B cell (primary cell): ENCODE measurements around the gene PLAAT3. TPM values are rescaled to one million over a fixed set of nuclear protein-coding genes. Genes with fewer than 3 reads are reported as not detected.
"Not testable (repeated sequence)": the region's sequence is repeated elsewhere in the genome, so short reads cannot be mapped to it uniquely, and the experiment has no call there.

Experiments used
- ATAC-seq: fragments of 200-7000 bp; cut with Tn5 transposase; one replicate; pipeline ENCODE4 v1.10.0; 2021; ENCODE audit warnings: low read depth, mild to moderate bottlenecking, moderate number of reproducible peaks, moderate library complexity
- CTCF ChIA-PET: fragments of 350-600 bp; sonication (Branson Sonifier 250); formaldehyde crosslinking; loops from one replicate; lab custom pipeline; 2021; ENCODE audit warnings: antibody characterized with exemption, inconsistent platforms; lab: Charles Lee
- POLR2A ChIA-PET: fragments of 350-600 bp; sonication (Branson Sonifier 250); formaldehyde crosslinking; loops from one replicate; lab custom pipeline; 2021; ENCODE audit warnings: antibody characterized with exemption; lab: Charles Lee
- DNase-seq: peaks from one replicate; pipeline ENCODE4 v3.0.0; 2013
- H2AFZ ChIP-seq: 2 replicates; pipeline ENCODE4 v1.6.1; 2012; ENCODE audit warnings: mild to moderate bottlenecking, low read depth, low read length; ENCODE audit not compliant: insufficient read depth, poor library complexity, severe bottlenecking
- H3K27ac ChIP-seq, 2 donors: 1 replicate in 1 of 2; 2 replicates in 1 of 2; pipeline ENCODE4 v1.5.1; 2012 to 2013; ENCODE audit warnings: low read length in 2 of 2, mild to moderate bottlenecking in 2 of 2, moderate library complexity in 1 of 2
- H3K27me3 ChIP-seq, 4 experiments: fragments of 200-600 bp in 1 of 4; sonication (generic) in 1 of 4; replicated peaks in 1 of 4; 1 replicate in 2 of 4; 2 replicates in 2 of 4; pipeline versions ENCODE4 v1.6.1 to v1.7.0; 2013 to 2016; ENCODE audit warnings: low read length in 3 of 4, mild to moderate bottlenecking in 2 of 4, mixed read lengths in 1 of 4, moderate library complexity in 1 of 4; ENCODE audit not compliant: insufficient read depth in 4 of 4, control insufficient read depth in 3 of 4; ENCODE audit errors: control extremely low read depth in 1 of 4
- H3K36me3 ChIP-seq, 2 experiments: replicated peaks in 1 of 2; 1 replicate in 1 of 2; 2 replicates in 1 of 2; pipeline versions ENCODE4 v1.6.1 to v1.7.1; 2013; ENCODE audit warnings: low read length in 1 of 2; ENCODE audit not compliant: insufficient read depth in 2 of 2, control insufficient read depth in 1 of 2; ENCODE audit errors: control extremely low read depth in 1 of 2, extremely low read depth in 1 of 2
- H3K4me1 ChIP-seq, 2 donors: fragments of 200-600 bp in 1 of 2; sonication (generic) in 1 of 2; 1 replicate in 1 of 2; 2 replicates in 1 of 2; pipeline versions ENCODE4 v1.5.1 to v1.6.1; 2013 to 2017; ENCODE audit warnings: low read length in 2 of 2; ENCODE audit not compliant: control insufficient read depth in 2 of 2, insufficient read depth in 2 of 2
- H3K4me2 ChIP-seq: replicated peaks from 2 replicates; pipeline ENCODE3; 2012; ENCODE audit warnings: mild to moderate bottlenecking, low read depth, low read length; ENCODE audit not compliant: poor library complexity, severe bottlenecking
- H3K4me3 ChIP-seq, 5 experiments: fragments of 200-600 bp in 1 of 5; sonication (generic) in 1 of 5; 1 replicate in 3 of 5; 2 replicates in 2 of 5; pipeline versions ENCODE4 v1.5.1 to v1.7.0; 2011 to 2016; ENCODE audit warnings: low read length in 4 of 5, mild to moderate bottlenecking in 4 of 5, low read depth in 2 of 5, control low read depth in 1 of 5, moderate library complexity in 1 of 5; ENCODE audit not compliant: insufficient read depth in 1 of 5; ENCODE audit errors: control extremely low read depth in 1 of 5, extremely low read depth in 1 of 5
- H3K79me2 ChIP-seq: fragments of 200-600 bp; sonication (generic); one replicate; pipeline ENCODE4 v1.6.0; 2016; ENCODE audit warnings: low read length; ENCODE audit not compliant: control insufficient read depth, insufficient read depth
- H3K9ac ChIP-seq: fragments of 200-600 bp; sonication (generic); 2 replicates; pipeline ENCODE4 v1.6.1; 2017; ENCODE audit warnings: mild to moderate bottlenecking, low read length, moderate library complexity
- H3K9me3 ChIP-seq, 3 donors: one replicate each; pipeline versions ENCODE4 v1.6.1 to v1.7.1; 2013; ENCODE audit warnings: low read length in 2 of 3; ENCODE audit not compliant: control insufficient read depth in 2 of 3, insufficient read depth in 1 of 3; ENCODE audit errors: control extremely low read depth in 1 of 3
- H4K20me1 ChIP-seq: 2 replicates; pipeline ENCODE4 v1.6.0; 2012; ENCODE audit warnings: mild to moderate bottlenecking, low read length; ENCODE audit not compliant: insufficient read depth, control insufficient read depth, poor library complexity, severe bottlenecking
- H3K27ac Mint-ChIP-seq: one replicate; pipeline ENCODE4 v1.8.0; 2021; ENCODE audit warnings: mixed read lengths
- H3K27me3 Mint-ChIP-seq: one replicate; pipeline ENCODE4 v1.8.0; 2021; ENCODE audit warnings: mixed read lengths
- H3K4me1 Mint-ChIP-seq: one replicate; pipeline ENCODE4 v1.8.0; 2021; ENCODE audit warnings: mixed read lengths
- H3K4me3 Mint-ChIP-seq: one replicate; pipeline ENCODE4 v1.8.0; 2021; ENCODE audit warnings: mixed read lengths
- H3K9me3 Mint-ChIP-seq: one replicate; pipeline ENCODE4 v1.8.0; 2022; ENCODE audit warnings: mixed read lengths; ENCODE audit not compliant: insufficient read depth
- EZH2 ChIP-seq: IDR thresholded peaks from 2 replicates; pipeline ENCODE4 v1.6.1; 2012; ENCODE audit warnings: borderline replicate concordance, low read depth, mild to moderate bottlenecking, moderate library complexity, low read length; ENCODE audit not compliant: insufficient read depth, poor library complexity, severe bottlenecking
- WGBS: methylation state at CpG from one replicate; pipeline ENCODE4 v1.1.5; 2013; ENCODE audit warnings: missing lambda C conversion rate; ENCODE audit not compliant: insufficient coverage; 5-methylcytosine and 5-hydroxymethylcytosine counted together
- intact Hi-C: fragments of 100-400 bp; cut with micrococcal nuclease; formaldehyde crosslinking; loops from one replicate; pipeline ENCODE4 v1.10.0; 2022
- polyA plus RNA-seq: library from polyadenylated mRNA; depleted of rRNA; stranded (reverse); fragments of >200 nt; gene quantifications from 2 replicates; pipeline ENCODE4 v1.2.3, GENCODE V29; 2012
- total RNA-seq, 2 donors: library from RNA; stranded (reverse); fragments of 120-200 nt in 1 of 2; gene quantifications; 1 replicate in 1 of 2; 2 replicates in 1 of 2; pipeline versions ENCODE4 v1.2.3 to v1.2.4, GENCODE V29; 2013 to 2022
- TF ChIP-seq, protein P1 (sequence below): fragments of 200-600 bp; IDR thresholded peaks from one replicate; pipeline ENCODE4 v1.8.0; 2022; ENCODE audit warnings: antibody characterized with exemption, mild to moderate bottlenecking

PLAAT3 gene
- total and polyA plus RNA-seq, 2 donors (not counting 1 experiment from before 2014, with no cell fraction given): 2.3 to 3.1 TPM

DNA sequence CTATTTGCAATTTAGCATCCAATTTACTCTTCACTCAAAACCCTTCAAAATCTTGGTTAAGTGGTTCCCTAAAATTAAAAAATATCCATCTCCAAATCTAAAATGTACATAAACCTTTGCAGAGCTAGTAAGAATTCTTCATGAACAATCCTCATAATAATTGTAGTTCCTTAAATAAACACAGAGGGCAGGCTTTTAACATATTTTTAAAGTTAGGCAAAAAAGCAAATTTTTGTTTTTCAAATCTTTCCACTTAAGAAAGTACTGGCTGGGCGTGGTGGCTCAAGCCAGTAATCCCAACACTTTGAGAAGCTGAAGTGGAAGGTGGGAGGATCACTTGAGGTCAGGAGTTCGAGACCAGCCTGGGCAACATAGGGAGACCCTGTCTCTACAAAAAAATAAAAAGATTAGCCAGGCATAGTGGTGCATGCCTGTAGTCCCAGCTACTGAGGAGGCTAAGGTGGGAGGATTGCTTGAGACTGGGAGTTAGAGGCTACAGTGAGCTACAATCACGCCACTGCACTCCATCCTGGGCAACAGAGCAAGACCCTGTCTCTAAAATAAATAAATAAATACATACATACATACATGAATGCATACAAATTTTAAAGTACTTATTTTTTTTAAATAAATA lies 25.1 kb upstream of the PLAAT3 start:
- Histone ChIP-seq H3K27me3 (no peaks in the 10 kb centered on the region), H3K79me2 (no peaks in the 10 kb centered on the region), H3K4me3 (no peak overlapping the region), H4K20me1 (no peaks in the 10 kb centered on the region), H3K36me3 (peaks cover 15 to 41% of the 10 kb centered on the region in 2 experiments), H3K4me2 (no peak overlapping the region), H2AFZ (no peak overlapping the region), H3K9me3 (peaks cover 0 to 1% (median 0%) of the 10 kb centered on the region in 3 donors), H3K27ac (no peak overlapping the region), H3K9ac (no peak overlapping the region), H3K4me1 (no peaks in the 10 kb centered on the region)
- TF ChIP-seq, protein P1, sequence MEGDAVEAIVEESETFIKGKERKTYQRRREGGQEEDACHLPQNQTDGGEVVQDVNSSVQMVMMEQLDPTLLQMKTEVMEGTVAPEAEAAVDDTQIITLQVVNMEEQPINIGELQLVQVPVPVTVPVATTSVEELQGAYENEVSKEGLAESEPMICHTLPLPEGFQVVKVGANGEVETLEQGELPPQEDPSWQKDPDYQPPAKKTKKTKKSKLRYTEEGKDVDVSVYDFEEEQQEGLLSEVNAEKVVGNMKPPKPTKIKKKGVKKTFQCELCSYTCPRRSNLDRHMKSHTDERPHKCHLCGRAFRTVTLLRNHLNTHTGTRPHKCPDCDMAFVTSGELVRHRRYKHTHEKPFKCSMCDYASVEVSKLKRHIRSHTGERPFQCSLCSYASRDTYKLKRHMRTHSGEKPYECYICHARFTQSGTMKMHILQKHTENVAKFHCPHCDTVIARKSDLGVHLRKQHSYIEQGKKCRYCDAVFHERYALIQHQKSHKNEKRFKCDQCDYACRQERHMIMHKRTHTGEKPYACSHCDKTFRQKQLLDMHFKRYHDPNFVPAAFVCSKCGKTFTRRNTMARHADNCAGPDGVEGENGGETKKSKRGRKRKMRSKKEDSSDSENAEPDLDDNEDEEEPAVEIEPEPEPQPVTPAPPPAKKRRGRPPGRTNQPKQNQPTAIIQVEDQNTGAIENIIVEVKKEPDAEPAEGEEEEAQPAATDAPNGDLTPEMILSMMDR: peak; percentile 72
- TF ChIP-seq EZH2: no peak
- CTCF ChIA-PET: interaction anchor here (0.6 to 6.6 kb wide), 17 partner anchors 9 to 513 kb away, joined by 3 to 202 read pairs (median 3); partner anchors contain the start of gene ATL3
- intact Hi-C loops: loop anchor here (1.0 kb wide), 1 partner anchor 99 kb away; no protein-coding TSS in a partner anchor
- Mint-ChIP-seq H3K4me3 (no peak overlapping the region), H3K27ac (no peak overlapping the region), H3K9me3 (no peaks in the 10 kb centered on the region), H3K27me3 (no peaks in the 10 kb centered on the region), H3K4me1 (no peaks in the 10 kb centered on the region)
- ATAC-seq (no peak), DNase-seq (peak; percentile 29)
- 70% methylated on average over 1 of the region's 3 CpGs for WGBS
- POLR2A ChIA-PET: no interaction called here

DNA sequence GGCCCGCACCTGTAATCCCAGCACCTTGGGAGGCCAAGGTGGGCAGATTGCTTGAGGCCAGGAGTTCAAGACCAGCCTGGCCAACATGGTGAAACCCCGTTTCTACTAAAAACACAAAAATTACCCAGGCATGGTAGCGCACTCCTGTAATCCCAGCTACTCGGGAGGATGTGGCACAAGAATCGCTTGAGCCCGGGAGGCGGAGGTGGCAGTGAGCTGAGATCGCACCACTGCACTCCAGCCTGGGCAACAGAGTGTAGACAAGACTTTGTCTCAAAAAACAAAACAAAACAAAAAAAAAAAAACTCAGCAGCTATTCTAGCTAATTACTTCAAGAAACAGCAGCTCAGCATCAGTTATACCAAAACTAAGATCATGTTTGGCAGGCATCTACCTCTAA lies 24.2 kb upstream of the PLAAT3 start:
- H3K4me3 Mint-ChIP-seq, ATAC-seq, DNase-seq, H3K4me1 Mint-ChIP-seq, H3K27ac ChIP-seq, H3K4me2 ChIP-seq, H2AFZ ChIP-seq, H3K27ac Mint-ChIP-seq, H3K27me3 Mint-ChIP-seq, H3K4me3 ChIP-seq, POLR2A ChIA-PET, H3K79me2 ChIP-seq, H3K9ac ChIP-seq, H4K20me1 ChIP-seq, intact Hi-C loops, H3K4me1 ChIP-seq, H3K27me3 ChIP-seq, H3K9me3 ChIP-seq, H3K9me3 Mint-ChIP-seq: not testable (repeated sequence)
- CTCF ChIA-PET: interaction anchor here (0.6 to 6.6 kb wide), 12 partner anchors 10 to 158 kb away, joined by 3 to 202 read pairs (median 3); no protein-coding TSS in a partner anchor
- 97% methylated on average over 8 of the region's 8 CpGs for WGBS
- peaks cover 13 to 32% of the 10 kb centered on the region in 2 experiments for H3K36me3 ChIP-seq
